Measurements from ENCODE around the gene MIER2.

MIER2 gene

DNA sequence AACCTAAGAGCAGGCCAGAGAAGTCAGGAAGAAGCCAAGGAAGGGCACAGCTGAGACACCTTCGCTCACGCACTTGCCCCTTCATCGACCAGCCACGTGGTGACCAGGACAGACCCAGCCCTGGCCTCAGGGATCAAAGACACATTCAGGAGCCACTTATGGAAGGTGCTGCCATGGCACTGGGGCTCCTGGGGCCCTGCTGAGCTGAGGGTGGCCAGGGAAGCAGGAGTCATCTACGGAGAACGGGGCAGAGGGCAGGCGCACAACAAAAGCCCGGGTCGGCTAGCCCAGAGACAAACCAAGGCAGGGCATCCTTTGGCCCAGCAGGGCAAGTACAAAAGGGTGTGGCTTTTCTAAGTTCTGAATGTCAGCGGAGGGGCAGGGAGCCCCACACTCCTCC is 55.7 kb downstream of the MIER2 start:
- Histone ChIP-seq H3K9me3 (ENCODE audit: severe bottlenecking) (no peaks in the 10 kb centered on the region), H3K4me3 (ENCODE audit: low read depth, low read length) (no peak overlapping the region), H3K27me3 (ENCODE audit: insufficient read depth, low read depth, severe bottlenecking) (peaks cover 6% of the 10 kb centered on the region), H3K36me3 (no peaks in the 10 kb centered on the region), H3K27ac (no peak overlapping the region)
- TF ChIP-seq, protein P1, sequence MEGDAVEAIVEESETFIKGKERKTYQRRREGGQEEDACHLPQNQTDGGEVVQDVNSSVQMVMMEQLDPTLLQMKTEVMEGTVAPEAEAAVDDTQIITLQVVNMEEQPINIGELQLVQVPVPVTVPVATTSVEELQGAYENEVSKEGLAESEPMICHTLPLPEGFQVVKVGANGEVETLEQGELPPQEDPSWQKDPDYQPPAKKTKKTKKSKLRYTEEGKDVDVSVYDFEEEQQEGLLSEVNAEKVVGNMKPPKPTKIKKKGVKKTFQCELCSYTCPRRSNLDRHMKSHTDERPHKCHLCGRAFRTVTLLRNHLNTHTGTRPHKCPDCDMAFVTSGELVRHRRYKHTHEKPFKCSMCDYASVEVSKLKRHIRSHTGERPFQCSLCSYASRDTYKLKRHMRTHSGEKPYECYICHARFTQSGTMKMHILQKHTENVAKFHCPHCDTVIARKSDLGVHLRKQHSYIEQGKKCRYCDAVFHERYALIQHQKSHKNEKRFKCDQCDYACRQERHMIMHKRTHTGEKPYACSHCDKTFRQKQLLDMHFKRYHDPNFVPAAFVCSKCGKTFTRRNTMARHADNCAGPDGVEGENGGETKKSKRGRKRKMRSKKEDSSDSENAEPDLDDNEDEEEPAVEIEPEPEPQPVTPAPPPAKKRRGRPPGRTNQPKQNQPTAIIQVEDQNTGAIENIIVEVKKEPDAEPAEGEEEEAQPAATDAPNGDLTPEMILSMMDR (IDR thresholded peaks at IDR 0.05; ENCODE audit: low read depth, low read length), result no peak
- no peak for DNase-seq

DNA sequence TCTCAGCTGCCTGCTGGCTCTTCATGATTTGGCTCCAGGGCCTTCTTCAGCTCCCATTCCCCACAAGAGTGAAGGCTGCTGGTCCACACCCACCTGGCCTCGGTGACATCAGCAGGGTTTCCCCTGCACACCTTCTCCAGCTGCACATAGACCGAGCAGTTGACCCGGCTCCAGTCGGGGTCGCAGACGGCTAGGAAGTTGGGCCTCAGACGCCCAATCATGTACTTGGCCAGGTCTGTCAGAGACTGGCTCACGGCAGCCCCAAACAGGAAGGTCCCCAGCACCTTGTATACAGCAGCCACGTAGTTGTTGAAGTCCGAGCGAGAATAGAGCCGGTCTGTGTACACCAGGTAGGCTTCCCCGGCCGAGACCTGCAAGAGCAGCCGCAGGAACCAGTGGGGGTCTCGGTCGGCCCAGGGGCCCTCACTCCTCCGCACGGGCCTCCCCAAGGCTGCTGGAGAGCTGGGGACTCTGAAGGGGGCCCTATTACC is 57.2 kb downstream of the MIER2 start:
- no peaks in the 10 kb centered on the region for H3K36me3 ChIP-seq
- TF ChIP-seq, protein P1 (IDR thresholded peaks at IDR 0.05; ENCODE audit: low read depth, low read length), result no peak
- no peak overlapping the region for H3K4me3 ChIP-seq (ENCODE audit: low read depth, low read length)
- no peak for DNase-seq
- H3K9me3 ChIP-seq (ENCODE audit: severe bottlenecking), result no peaks in the 10 kb centered on the region
- H3K27ac ChIP-seq, result no peak overlapping the region
- peaks cover 6% of the 10 kb centered on the region for H3K27me3 ChIP-seq (ENCODE audit: insufficient read depth, low read depth, severe bottlenecking)

DNA sequence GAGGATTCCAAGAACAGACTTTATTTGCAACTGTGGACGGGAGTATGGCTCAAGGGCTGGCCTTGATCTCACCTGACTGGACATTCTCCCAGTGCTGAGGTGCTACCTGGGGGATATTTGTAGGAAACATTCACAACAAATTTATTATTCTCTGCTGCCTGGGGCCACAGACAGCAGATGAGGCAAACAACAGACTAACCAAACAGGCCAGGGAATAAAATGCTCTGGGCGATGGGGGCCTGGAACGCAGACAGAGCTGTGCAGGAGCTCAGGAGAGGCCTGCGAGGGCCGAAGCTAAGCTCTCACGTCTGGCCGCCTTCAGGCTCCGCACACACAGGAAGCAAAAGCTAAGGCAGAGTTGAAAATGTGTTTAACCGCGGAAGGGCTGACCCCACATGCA is 61.2 kb downstream of the MIER2 start:
- DNase-seq, result no peak
- Histone ChIP-seq H3K36me3 (no peaks in the 10 kb centered on the region), H3K9me3 (ENCODE audit: severe bottlenecking) (no peaks in the 10 kb centered on the region), H3K27ac (no peak overlapping the region), H3K27me3 (ENCODE audit: insufficient read depth, low read depth, severe bottlenecking) (no peaks in the 10 kb centered on the region), H3K4me3 (ENCODE audit: low read depth, low read length) (no peak overlapping the region)
- TF ChIP-seq, protein P1 (IDR thresholded peaks at IDR 0.05; ENCODE audit: low read depth, low read length), result no peak

DNA sequence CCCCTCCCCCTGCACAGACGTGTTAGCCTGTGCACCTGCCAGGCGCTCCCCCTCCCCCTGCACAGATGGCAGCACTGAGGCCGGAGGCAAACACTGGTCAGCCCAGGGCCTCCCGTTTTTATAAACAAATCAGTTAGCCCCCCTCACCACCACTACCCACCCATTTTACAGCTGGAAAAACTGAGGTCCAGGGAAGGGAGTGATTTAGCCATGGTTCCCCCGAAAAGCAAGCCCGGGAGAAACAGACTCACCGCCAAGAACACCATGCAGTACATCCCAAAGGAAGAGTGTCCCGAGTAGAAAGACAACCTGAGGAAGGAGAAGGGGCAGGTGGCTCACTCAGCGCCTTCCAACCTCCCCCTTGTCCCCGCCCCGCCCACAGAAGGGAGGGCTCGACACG is 62.1 kb downstream of the MIER2 start:
- Histone ChIP-seq H3K4me3 (ENCODE audit: low read depth, low read length) (no peak overlapping the region), H3K36me3 (no peaks in the 10 kb centered on the region), H3K27ac (no peak overlapping the region), H3K9me3 (ENCODE audit: severe bottlenecking) (no peaks in the 10 kb centered on the region), H3K27me3 (ENCODE audit: insufficient read depth, low read depth, severe bottlenecking) (no peaks in the 10 kb centered on the region)
- no peak for DNase-seq
- TF ChIP-seq, protein P1 (IDR thresholded peaks at IDR 0.05; ENCODE audit: low read depth, low read length), result no peak

DNA sequence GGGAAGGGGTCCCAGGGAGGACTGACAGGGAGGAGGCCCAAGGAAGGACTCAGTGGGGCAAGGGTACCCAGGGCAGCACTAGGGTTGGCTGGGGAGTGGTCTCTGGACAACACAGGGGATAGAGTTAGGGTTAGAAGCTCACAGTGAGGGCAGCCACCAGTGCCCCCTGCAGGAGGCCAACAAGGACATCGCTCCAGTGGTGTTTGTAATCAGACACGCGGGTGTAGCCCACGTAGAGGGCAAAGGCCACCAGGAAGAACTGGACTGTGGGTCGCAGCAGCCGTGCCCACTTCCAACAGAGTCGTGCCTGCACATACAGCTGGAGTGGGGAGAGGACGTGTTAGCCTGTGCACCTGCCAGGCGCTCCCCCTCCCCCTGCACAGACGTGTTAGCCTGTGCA is 62.6 kb downstream of the MIER2 start:
- Histone ChIP-seq H3K9me3 (ENCODE audit: severe bottlenecking) (no peaks in the 10 kb centered on the region), H3K36me3 (no peaks in the 10 kb centered on the region), H3K27ac (no peak overlapping the region), H3K27me3 (ENCODE audit: insufficient read depth, low read depth, severe bottlenecking) (no peaks in the 10 kb centered on the region), H3K4me3 (ENCODE audit: low read depth, low read length) (no peak overlapping the region)
- TF ChIP-seq, protein P1 (IDR thresholded peaks at IDR 0.05; ENCODE audit: low read depth, low read length), result peak; percentile 61
- DNase-seq, result no peak

- Histone ChIP-seq H3K4me3 (ENCODE audit: low read depth, low read length) (no peak overlapping the region), H3K27ac (no peak overlapping the region), H3K9me3 (ENCODE audit: severe bottlenecking) (no peaks in the 10 kb centered on the region), H3K36me3 (no peaks in the 10 kb centered on the region), H3K27me3 (ENCODE audit: insufficient read depth, low read depth, severe bottlenecking) (no peaks in the 10 kb centered on the region)
- TF ChIP-seq, protein P1 (IDR thresholded peaks at IDR 0.05; ENCODE audit: low read depth, low read length), result no peak
- no peak for DNase-seq
Measured at GRCh38 chr19:281156-281853, 63.3 kb downstream of the MIER2 start.

Measured in WERI-Rb-1 (cell line).